Measurements from ENCODE around the gene DNMT3B.

DNMT3B gene

DNA sequence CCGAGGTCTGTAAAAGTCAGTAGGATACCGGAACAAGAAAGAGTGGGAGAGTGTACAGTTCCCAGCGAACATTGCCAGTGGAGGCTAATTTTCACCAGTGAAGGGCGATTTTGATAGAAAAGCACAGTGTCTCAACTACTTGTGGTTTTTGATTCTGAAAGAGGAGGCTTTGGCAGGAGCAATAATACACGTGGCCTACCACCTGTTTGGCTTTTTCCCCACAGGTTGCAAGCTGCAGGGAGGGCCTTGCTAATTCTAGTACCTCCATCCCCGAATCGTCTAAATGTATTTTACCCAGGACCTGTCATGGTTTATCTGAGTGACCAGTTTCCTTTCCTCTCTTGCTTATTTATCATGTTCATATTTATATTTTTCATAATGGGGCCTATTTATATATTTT lies 93.2 kb downstream of the DNMT3B start:
- 95% methylated on average over 7 of the region's 7 CpGs for WGBS

DNA sequence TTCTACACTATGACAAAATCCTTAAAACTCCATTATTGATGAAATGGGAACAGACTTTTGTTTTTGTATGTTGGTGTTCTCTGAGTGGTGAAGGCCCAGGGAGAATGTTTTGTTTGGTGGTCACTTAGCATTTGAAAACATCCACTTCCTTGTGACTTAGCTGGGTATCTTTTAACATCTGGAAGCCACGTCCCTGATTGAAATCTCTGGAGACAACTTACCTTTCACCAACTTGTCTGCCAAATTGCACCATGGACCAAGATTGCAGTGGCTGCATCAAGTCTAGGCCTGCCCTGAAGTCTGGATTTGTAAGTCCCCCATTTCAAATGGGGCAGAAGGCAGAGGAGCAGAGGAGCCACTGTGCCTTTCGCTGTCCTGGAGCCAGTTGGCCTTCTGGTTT lies 96.0 kb downstream of the DNMT3B start:
- no peak overlapping the region for H3K27ac ChIP-seq (ENCODE audit: low read length, poor library complexity, severe bottlenecking)
- H3K14ac ChIP-seq (ENCODE audit: low read length in 2 of 2), result no peak overlapping the region
- H2BK5ac ChIP-seq (ENCODE audit: low read depth, low read length, poor library complexity, severe bottlenecking), result no peak overlapping the region
- H3K4me1 ChIP-seq (ENCODE audit: control insufficient read depth, insufficient read depth, low read depth, low read length), result no peaks in the 10 kb centered on the region
- H2BK12ac ChIP-seq (ENCODE audit: low read length in 2 of 2), result no peak overlapping the region
- H3K23ac ChIP-seq (ENCODE audit: low read length in 2 of 2), result no peak overlapping the region
- H3K36me3 ChIP-seq (ENCODE audit: control insufficient read depth in 1 of 2, insufficient read depth in 2 of 2, low read depth in 1 of 2, low read length in 2 of 2), result peaks cover 19 to 36% of the 10 kb centered on the region in 2 experiments
- H3K4ac ChIP-seq (ENCODE audit: low read depth in 1 of 2, low read length in 2 of 2), result no peak overlapping the region
- WGBS, result 76% methylated on average over 2 of the region's 2 CpGs
- H4K8ac ChIP-seq (ENCODE audit: low read length), result no peak overlapping the region
- H2AK5ac ChIP-seq (ENCODE audit: low read length, severe bottlenecking), result no peak overlapping the region
- no peak overlapping the region for H3K9ac ChIP-seq (ENCODE audit: low read length)
- peaks cover 10% of the 10 kb centered on the region for H3K79me1 ChIP-seq (replicated peaks; ENCODE audit: low read length, poor library complexity, severe bottlenecking)
- no peaks in the 10 kb centered on the region for H3K27me3 ChIP-seq (ENCODE audit: control insufficient read depth in 1 of 2, insufficient read depth in 1 of 2, low read length in 2 of 2)
- H3K9me3 ChIP-seq (ENCODE audit: control insufficient read depth, low read length), result no peaks in the 10 kb centered on the region
- no peak for DNase-seq
- no peak overlapping the region for H3K4me2 ChIP-seq (ENCODE audit: low read length, poor library complexity, severe bottlenecking)
- no peak overlapping the region for H2BK15ac ChIP-seq (ENCODE audit: low read depth, poor library complexity, severe bottlenecking)
- no peak overlapping the region for H3K4me3 ChIP-seq (ENCODE audit: insufficient read depth in 1 of 2, low read depth in 1 of 2, low read length in 2 of 2)
- no peak overlapping the region for H2BK120ac ChIP-seq (ENCODE audit: low read depth, low read length)
- no peak overlapping the region for H2AFZ ChIP-seq (ENCODE audit: low read depth, low read length)
- H4K91ac ChIP-seq (ENCODE audit: low read length), result no peak overlapping the region
- no peak overlapping the region for H3K18ac ChIP-seq (ENCODE audit: low read depth in 1 of 2, low read length in 2 of 2)

More for the DNA sequence above, 93.2 kb downstream of the DNMT3B start:
- no peak overlapping the region for H4K91ac ChIP-seq (ENCODE audit: low read length)
- DNase-seq, result no peak
- H2BK12ac ChIP-seq (ENCODE audit: low read length in 2 of 2), result no peak overlapping the region
- no peak overlapping the region for H2BK15ac ChIP-seq (ENCODE audit: low read depth, poor library complexity, severe bottlenecking)
- no peak overlapping the region for H3K18ac ChIP-seq (ENCODE audit: low read depth in 1 of 2, low read length in 2 of 2)
- H3K36me3 ChIP-seq (ENCODE audit: control insufficient read depth in 1 of 2, insufficient read depth in 2 of 2, low read depth in 1 of 2, low read length in 2 of 2), result peaks cover 18 to 61% of the 10 kb centered on the region in 2 experiments
- H3K27me3 ChIP-seq (ENCODE audit: control insufficient read depth in 1 of 2, insufficient read depth in 1 of 2, low read length in 2 of 2), result no peaks in the 10 kb centered on the region
- no peak overlapping the region for H3K4ac ChIP-seq (ENCODE audit: low read depth in 1 of 2, low read length in 2 of 2)
- H3K27ac ChIP-seq (ENCODE audit: low read length, poor library complexity, severe bottlenecking), result no peak overlapping the region
- no peak overlapping the region for H2BK5ac ChIP-seq (ENCODE audit: low read depth, low read length, poor library complexity, severe bottlenecking)
- no peak overlapping the region for H2AFZ ChIP-seq (ENCODE audit: low read depth, low read length)
- peaks cover 19% of the 10 kb centered on the region for H3K79me1 ChIP-seq (replicated peaks; ENCODE audit: low read length, poor library complexity, severe bottlenecking)
- no peaks in the 10 kb centered on the region for H3K4me1 ChIP-seq (ENCODE audit: control insufficient read depth, insufficient read depth, low read depth, low read length)
- no peak overlapping the region for H3K9ac ChIP-seq (ENCODE audit: low read length)
- no peak overlapping the region for H2AK5ac ChIP-seq (ENCODE audit: low read length, severe bottlenecking)
- H2BK120ac ChIP-seq (ENCODE audit: low read depth, low read length), result no peak overlapping the region
- H3K14ac ChIP-seq (ENCODE audit: low read length in 2 of 2), result no peak overlapping the region
- H3K4me3 ChIP-seq (ENCODE audit: insufficient read depth in 1 of 2, low read depth in 1 of 2, low read length in 2 of 2), result no peak overlapping the region
- H3K9me3 ChIP-seq (ENCODE audit: control insufficient read depth, low read length), result no peaks in the 10 kb centered on the region
- H4K8ac ChIP-seq (ENCODE audit: low read length), result no peak overlapping the region
- no peak overlapping the region for H3K23ac ChIP-seq (ENCODE audit: low read length in 2 of 2)
- no peak overlapping the region for H3K4me2 ChIP-seq (ENCODE audit: low read length, poor library complexity, severe bottlenecking)

All from mesenchymal stem cell (in vitro differentiated cells and primary cell).